GM23338 (cell line): ENCODE data around the gene RSPRY1.

Experiments
- CREB1 ChIP-seq: fragments of 250-450 bp; sonication (Bioruptor Pico); IDR thresholded peaks from 2 replicates; pipeline ENCODE4 v1.5.0; 2020; ENCODE audit warnings: low read depth, mild to moderate bottlenecking, moderate library complexity
- TF ChIP-seq, protein P1 (sequence below), 2 experiments: fragments of 200-600 bp in 1 of 2; sonication (generic) in 1 of 2; conservative IDR thresholded peaks; 2 replicates each; pipeline versions ENCODE4 v1.5.1 to v1.6.1; 2016 to 2017; ENCODE audit warnings: antibody characterized with exemption in 2 of 2, low read depth in 2 of 2, mild to moderate bottlenecking in 2 of 2, moderate library complexity in 1 of 2

DNA sequence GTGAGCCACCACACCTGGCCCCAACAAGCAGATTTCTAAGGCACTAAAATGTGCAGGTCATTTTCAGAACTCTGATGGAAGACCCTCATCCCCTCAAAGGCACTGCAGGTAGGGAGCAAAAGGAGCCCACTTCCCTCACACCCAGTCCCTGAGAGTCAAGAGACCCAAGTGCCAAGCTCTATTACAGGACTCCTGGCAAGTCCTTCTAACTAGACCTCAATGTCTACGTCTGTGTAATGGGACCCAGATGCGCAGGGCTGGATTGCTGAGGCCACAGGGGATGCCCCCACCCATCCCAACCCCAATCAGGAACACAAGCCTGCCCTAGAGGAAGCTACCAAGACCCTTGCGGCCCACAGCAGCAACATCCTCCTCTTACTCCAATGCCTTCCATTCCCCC is 95.7 kb downstream of the RSPRY1 start:
- no peak for TF ChIP-seq CREB1 (CRISPR knock-in tag)
- TF ChIP-seq, protein P1, sequence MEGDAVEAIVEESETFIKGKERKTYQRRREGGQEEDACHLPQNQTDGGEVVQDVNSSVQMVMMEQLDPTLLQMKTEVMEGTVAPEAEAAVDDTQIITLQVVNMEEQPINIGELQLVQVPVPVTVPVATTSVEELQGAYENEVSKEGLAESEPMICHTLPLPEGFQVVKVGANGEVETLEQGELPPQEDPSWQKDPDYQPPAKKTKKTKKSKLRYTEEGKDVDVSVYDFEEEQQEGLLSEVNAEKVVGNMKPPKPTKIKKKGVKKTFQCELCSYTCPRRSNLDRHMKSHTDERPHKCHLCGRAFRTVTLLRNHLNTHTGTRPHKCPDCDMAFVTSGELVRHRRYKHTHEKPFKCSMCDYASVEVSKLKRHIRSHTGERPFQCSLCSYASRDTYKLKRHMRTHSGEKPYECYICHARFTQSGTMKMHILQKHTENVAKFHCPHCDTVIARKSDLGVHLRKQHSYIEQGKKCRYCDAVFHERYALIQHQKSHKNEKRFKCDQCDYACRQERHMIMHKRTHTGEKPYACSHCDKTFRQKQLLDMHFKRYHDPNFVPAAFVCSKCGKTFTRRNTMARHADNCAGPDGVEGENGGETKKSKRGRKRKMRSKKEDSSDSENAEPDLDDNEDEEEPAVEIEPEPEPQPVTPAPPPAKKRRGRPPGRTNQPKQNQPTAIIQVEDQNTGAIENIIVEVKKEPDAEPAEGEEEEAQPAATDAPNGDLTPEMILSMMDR (conservative IDR thresholded peaks at IDR 0.05; ENCODE audit: low read depth in 2 of 2) = no peak
